ENCODE results near the gene BOLA1.
"Not testable (repeated sequence)": the region's sequence is repeated elsewhere in the genome, so short reads cannot be mapped to it uniquely, and the experiment has no call there.

The BOLA1 gene

DNA sequence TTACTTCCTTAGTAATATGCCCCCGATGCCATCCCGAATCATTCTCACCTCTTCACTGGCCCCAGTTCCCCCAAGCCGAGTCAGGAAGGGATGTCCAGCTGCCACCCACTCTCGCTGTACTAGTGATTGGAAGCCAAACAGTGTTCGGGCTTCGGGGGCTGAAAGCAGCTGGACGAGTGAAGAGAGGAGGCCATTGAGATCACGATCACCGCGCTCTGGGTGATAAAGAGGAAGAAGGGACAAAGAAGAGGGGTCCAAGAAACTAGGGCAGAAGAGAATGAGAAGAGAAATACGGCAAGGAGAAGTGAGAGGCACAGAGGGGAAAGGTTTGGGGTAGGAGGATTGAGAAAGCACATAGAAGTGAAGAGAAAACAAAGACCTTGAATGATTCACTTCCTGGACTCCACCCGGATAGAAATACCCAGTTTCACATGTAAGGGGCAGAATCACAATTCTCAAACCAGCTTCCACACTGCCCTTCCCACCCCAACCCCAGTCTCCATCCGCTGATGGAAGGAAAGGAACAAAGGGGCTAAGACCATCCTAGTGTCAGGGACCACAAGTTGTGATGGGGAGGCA lies 31.9 kb downstream of the BOLA1 start:
- H3K79me2 ChIP-seq (ENCODE audit: control insufficient read depth, insufficient read depth, low read length, unreplicated experiment) = peaks cover 21% of the 10 kb centered on the region
- no peak overlapping the region for H2AFZ ChIP-seq (ENCODE audit: low read length, unreplicated experiment)
- no peaks in the 10 kb centered on the region for H3K27me3 ChIP-seq (ENCODE audit: insufficient read depth, low read length)
- H3K4me3 ChIP-seq (ENCODE audit: low read depth, low read length) = peak overlapping the region; percentile 24; the same call in 1 of the 2 replicates
- peaks cover 7% of the 10 kb centered on the region; the same call in 1 of the 2 replicates for H3K36me3 ChIP-seq (ENCODE audit: insufficient read depth, low read length)
- H3K27ac ChIP-seq (ENCODE audit: low read depth, low read length) = peak overlapping the region; percentile 62
- H3K4me1 ChIP-seq (ENCODE audit: control insufficient read depth, insufficient read depth, low read length, unreplicated experiment) = peaks cover 37% of the 10 kb centered on the region

GRCh38 chr1:149932474-149932873 lies 33.1 kb downstream of the BOLA1 start:
- Histone ChIP-seq H2AFZ (ENCODE audit: low read length, unreplicated experiment) (no peak overlapping the region), H3K36me3 (ENCODE audit: insufficient read depth, low read length) (no peaks in the 10 kb centered on the region; the same call in 1 of the 2 replicates), H3K27me3 (ENCODE audit: insufficient read depth, low read length) (no peaks in the 10 kb centered on the region), H3K4me1 (ENCODE audit: control insufficient read depth, insufficient read depth, low read length, unreplicated experiment) (peaks cover 38% of the 10 kb centered on the region), H3K27ac (ENCODE audit: low read depth, low read length) (no peak overlapping the region), H3K4me3 (ENCODE audit: low read depth, low read length) (no peak overlapping the region), H3K79me2 (ENCODE audit: control insufficient read depth, insufficient read depth, low read length, unreplicated experiment) (peaks cover 12% of the 10 kb centered on the region)

- Histone ChIP-seq H3K4me3 (ENCODE audit: low read depth, low read length) (no peak overlapping the region), H3K27ac (ENCODE audit: low read depth, low read length) (no peak overlapping the region), H3K79me2 (ENCODE audit: control insufficient read depth, insufficient read depth, low read length, unreplicated experiment) (peaks cover 11% of the 10 kb centered on the region), H2AFZ (ENCODE audit: low read length, unreplicated experiment) (no peak overlapping the region), H3K4me1 (ENCODE audit: control insufficient read depth, insufficient read depth, low read length, unreplicated experiment) (peaks cover 44% of the 10 kb centered on the region), H3K27me3 (ENCODE audit: insufficient read depth, low read length) (no peaks in the 10 kb centered on the region), H3K36me3 (ENCODE audit: insufficient read depth, low read length) (no peaks in the 10 kb centered on the region; the same call in 1 of the 2 replicates)
Measured at GRCh38 chr1:149933208-149933607, 33.8 kb downstream of the BOLA1 start.

DNA sequence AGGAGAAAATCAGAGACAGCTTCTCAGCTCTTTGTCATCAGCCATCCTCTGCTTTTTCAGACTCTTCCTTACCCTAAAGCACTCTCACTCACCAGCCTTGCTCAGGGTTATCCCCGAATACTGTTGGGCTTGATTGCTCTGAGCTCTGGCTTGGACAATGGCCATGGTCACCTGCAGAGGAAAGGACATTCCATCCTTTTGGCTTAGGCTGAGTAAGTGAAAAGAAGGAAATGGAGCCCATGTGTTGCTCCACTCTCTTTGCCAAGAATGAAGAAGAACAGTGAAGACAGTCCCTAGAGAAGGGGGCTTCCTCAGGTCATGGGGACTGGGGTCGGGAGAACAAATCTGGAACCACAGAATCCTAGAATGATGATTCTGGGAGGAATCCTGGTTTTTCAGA lies 35.0 kb downstream of the BOLA1 start:
- Histone ChIP-seq H3K79me2 (ENCODE audit: control insufficient read depth, insufficient read depth, low read length, unreplicated experiment) (peaks cover 11% of the 10 kb centered on the region), H3K4me3 (ENCODE audit: low read depth, low read length) (no peak overlapping the region), H3K27ac (ENCODE audit: low read depth, low read length) (no peak overlapping the region), H3K4me1 (ENCODE audit: control insufficient read depth, insufficient read depth, low read length, unreplicated experiment) (peaks cover 46% of the 10 kb centered on the region), H3K36me3 (ENCODE audit: insufficient read depth, low read length) (no peaks in the 10 kb centered on the region; the same call in 1 of the 2 replicates), H3K27me3 (ENCODE audit: insufficient read depth, low read length) (no peaks in the 10 kb centered on the region), H2AFZ (ENCODE audit: low read length, unreplicated experiment) (no peak overlapping the region)

DNA sequence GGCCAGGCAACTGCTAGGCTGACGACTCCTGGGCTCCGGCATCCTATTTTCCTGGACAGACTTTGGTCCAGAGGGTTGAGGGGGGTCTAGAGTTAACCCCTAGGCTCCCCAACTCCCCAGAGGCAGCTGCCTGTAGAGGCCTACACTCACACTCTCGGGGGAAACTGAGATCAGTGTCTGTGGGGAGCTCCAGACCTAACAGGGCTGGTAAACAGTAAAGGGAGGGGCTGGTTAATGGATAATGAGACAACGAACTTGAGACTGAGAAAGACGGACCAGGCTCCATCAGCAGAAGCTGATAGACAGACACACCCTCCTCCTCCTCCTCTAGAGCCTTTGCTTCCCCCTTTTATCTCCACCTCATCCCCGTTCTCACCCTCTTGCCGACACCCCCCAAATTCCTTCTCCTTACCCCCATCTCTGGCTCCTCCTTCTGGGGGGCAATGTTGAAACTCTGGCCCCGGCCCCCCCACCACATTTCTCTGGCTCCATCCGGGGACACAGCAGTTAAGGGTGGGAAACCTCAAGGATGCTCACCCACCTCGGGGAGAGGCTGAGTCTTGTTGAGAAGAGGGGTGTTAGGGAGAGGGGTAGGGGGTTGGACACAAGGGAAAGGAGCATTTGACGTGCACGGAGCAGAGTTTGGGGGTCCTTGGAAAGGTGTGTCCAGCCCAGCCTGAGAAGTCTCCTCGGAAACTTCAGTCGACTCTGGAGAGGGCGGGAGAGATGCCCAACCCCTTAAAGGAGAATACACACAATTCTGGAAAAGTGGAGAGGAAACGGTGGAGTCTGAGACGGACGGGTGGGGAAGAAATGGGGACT lies 37.0 kb downstream of the BOLA1 start, which contains the start of gene MTMR11:
Gene MTMR11, minus strand, starts transcription at position 710 of the 822 bp plus-strand sequence. Its CDS starts 232 bp downstream, at position 478.
- H3K36me3 ChIP-seq (ENCODE audit: insufficient read depth, low read length) = no peaks in the 10 kb centered on the region
- peaks cover 49% of the 10 kb centered on the region for H3K4me1 ChIP-seq (ENCODE audit: control insufficient read depth, insufficient read depth, low read length, unreplicated experiment)
- peak within 1 kb of the TSS; percentile 89 for H2AFZ ChIP-seq (ENCODE audit: low read length, unreplicated experiment)
- H3K4me3 ChIP-seq (ENCODE audit: low read depth, low read length) = peak within 1 kb of the TSS; percentile 86
- peaks cover 11% of the 10 kb centered on the region for H3K79me2 ChIP-seq (ENCODE audit: control insufficient read depth, insufficient read depth, low read length, unreplicated experiment)
- H3K27me3 ChIP-seq (ENCODE audit: insufficient read depth, low read length) = no peaks in the 10 kb centered on the region
- peak within 1 kb of the TSS; percentile 29; the same call in 1 of the 2 replicates for H3K27ac ChIP-seq (ENCODE audit: low read depth, low read length)

DNA sequence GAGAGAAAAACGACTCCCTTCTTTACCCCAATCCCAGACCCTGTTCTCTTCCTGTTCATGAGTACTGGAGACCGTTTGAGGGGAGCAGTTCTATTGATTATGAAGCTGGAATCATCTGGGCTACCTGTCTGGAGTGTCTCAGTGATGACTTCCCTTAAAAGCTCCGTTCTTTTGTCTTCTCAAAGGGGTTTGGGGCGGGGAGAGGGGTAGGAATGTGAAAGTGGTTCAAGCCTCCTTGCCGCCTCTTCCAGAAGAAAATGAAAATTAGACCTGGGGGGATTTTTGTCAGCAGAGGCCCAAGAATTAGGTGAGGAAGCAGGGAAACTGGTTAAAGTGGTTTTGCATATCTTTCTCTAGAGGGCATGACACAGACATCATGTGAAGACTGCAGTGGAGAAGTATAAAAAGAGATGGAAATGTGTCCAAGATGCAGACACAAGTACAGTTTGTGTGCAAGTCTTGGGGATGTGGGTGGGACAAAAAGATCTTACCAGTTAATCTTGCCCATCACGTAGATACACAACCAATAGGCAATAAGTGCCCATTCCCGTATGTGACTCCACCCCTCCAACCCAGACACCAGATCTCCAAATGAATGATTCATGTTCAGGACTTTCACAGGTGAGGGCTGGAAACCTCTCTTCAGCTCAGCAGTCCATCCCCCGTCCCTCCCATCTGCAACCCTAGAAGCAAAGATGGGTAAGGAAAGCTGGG lies 37.8 kb downstream of the BOLA1 start:
- Histone ChIP-seq H3K36me3 (ENCODE audit: insufficient read depth, low read length) (no peaks in the 10 kb centered on the region), H3K27me3 (ENCODE audit: insufficient read depth, low read length) (no peaks in the 10 kb centered on the region), H3K4me3 (ENCODE audit: low read depth, low read length) (peak overlapping the region; percentile 86), H2AFZ (ENCODE audit: low read length, unreplicated experiment) (peak overlapping the region; percentile 89), H3K4me1 (ENCODE audit: control insufficient read depth, insufficient read depth, low read length, unreplicated experiment) (peaks cover 44% of the 10 kb centered on the region), H3K27ac (ENCODE audit: low read depth, low read length) (peak overlapping the region; percentile 29; the same call in 1 of the 2 replicates), H3K79me2 (ENCODE audit: control insufficient read depth, insufficient read depth, low read length, unreplicated experiment) (peaks cover 11% of the 10 kb centered on the region)

DNA sequence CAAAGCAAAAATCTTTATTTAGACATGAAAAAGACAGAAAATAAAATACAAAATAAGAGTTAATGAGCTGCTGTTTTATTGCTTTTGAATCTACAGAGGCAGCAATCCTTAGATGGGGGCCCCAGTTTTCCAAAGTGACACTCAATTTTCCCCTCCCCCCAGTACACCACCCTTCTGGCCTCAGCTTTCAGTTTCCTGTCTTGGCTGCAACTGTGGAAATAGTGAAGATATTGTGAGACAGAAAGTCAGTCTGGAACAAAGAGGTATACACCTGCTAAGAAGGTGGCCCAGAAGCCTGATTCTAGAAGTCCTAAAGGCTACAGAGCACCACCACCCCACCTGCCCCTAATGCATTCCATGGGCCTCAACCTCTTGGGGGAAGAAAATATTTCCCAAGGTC lies 38.4 kb downstream of the BOLA1 start:
- Histone ChIP-seq H2AFZ (ENCODE audit: low read length, unreplicated experiment) (no peak overlapping the region), H3K4me3 (ENCODE audit: low read depth, low read length) (peak overlapping the region; percentile 86), H3K27me3 (ENCODE audit: insufficient read depth, low read length) (no peaks in the 10 kb centered on the region), H3K4me1 (ENCODE audit: control insufficient read depth, insufficient read depth, low read length, unreplicated experiment) (peaks cover 44% of the 10 kb centered on the region), H3K36me3 (ENCODE audit: insufficient read depth, low read length) (no peaks in the 10 kb centered on the region), H3K79me2 (ENCODE audit: control insufficient read depth, insufficient read depth, low read length, unreplicated experiment) (peaks cover 11% of the 10 kb centered on the region), H3K27ac (ENCODE audit: low read depth, low read length) (peak overlapping the region; percentile 20; the same call in 1 of the 2 replicates)

GRCh38 chr1:149938668-149939003 lies 39.3 kb downstream of the BOLA1 start:
- H3K27ac ChIP-seq (ENCODE audit: low read depth, low read length) = peak overlapping the region; percentile 51; the same call in 1 of the 2 replicates
- peaks cover 11% of the 10 kb centered on the region for H3K79me2 ChIP-seq (ENCODE audit: control insufficient read depth, insufficient read depth, low read length, unreplicated experiment)
- peaks cover 44% of the 10 kb centered on the region for H3K4me1 ChIP-seq (ENCODE audit: control insufficient read depth, insufficient read depth, low read length, unreplicated experiment)
- H3K4me3 ChIP-seq (ENCODE audit: low read depth, low read length) = peak overlapping the region; percentile 52
- not testable (repeated sequence) for H3K27me3 ChIP-seq (ENCODE audit: insufficient read depth, low read length); H3K36me3 ChIP-seq (ENCODE audit: insufficient read depth, low read length); H2AFZ ChIP-seq (ENCODE audit: low read length, unreplicated experiment)

DNA sequence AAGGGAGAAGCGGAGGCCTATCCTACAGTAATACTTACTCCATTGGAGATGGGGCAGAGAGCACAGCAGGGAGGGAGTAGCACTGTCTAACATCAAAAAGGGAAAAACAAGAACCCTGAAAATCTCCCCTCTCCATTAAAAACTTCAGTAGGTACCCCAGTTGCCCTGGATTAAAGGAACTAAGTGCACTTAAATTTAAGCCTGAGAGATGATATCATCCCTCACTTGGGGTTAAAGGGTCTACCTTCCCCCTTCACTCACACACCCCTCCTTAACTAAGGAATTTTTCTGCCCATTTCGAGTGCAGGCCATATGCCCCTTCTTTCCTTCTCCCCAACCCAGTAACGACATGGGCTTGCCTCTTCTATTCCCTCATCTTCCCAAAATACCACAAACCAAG lies 41.1 kb downstream of the BOLA1 start:
- Histone ChIP-seq H3K79me2 (ENCODE audit: control insufficient read depth, insufficient read depth, low read length, unreplicated experiment) (peaks cover 11% of the 10 kb centered on the region), H3K27me3 (ENCODE audit: insufficient read depth, low read length) (no peaks in the 10 kb centered on the region), H3K4me3 (ENCODE audit: low read depth, low read length) (no peak overlapping the region), H3K4me1 (ENCODE audit: control insufficient read depth, insufficient read depth, low read length, unreplicated experiment) (peaks cover 42% of the 10 kb centered on the region), H3K36me3 (ENCODE audit: insufficient read depth, low read length) (peaks cover 2% of the 10 kb centered on the region; the same call in 1 of the 2 replicates), H3K27ac (ENCODE audit: low read depth, low read length) (0 out of 2 replicates have a peak overlapping the region, but pooled peaks have one; percentile 51), H2AFZ (ENCODE audit: low read length, unreplicated experiment) (no peak overlapping the region)

GRCh38 chr1:149942207-149942606 lies 42.8 kb downstream of the BOLA1 start:
- H3K27ac ChIP-seq (ENCODE audit: low read depth, low read length) = no peak overlapping the region

More at GRCh38 chr1:149942207-149942606, 42.8 kb downstream of the BOLA1 start:
- peaks cover 30% of the 10 kb centered on the region for H3K4me1 ChIP-seq (ENCODE audit: control insufficient read depth, insufficient read depth, low read length, unreplicated experiment)
- H2AFZ ChIP-seq (ENCODE audit: low read length, unreplicated experiment) = no peak overlapping the region
- H3K27me3 ChIP-seq (ENCODE audit: insufficient read depth, low read length) = no peaks in the 10 kb centered on the region
- no peak overlapping the region for H3K4me3 ChIP-seq (ENCODE audit: low read depth, low read length)
- H3K36me3 ChIP-seq (ENCODE audit: insufficient read depth, low read length) = peaks cover 3% of the 10 kb centered on the region; the same call in 1 of the 2 replicates
- no peaks in the 10 kb centered on the region for H3K79me2 ChIP-seq (ENCODE audit: control insufficient read depth, insufficient read depth, low read length, unreplicated experiment)
